ENCODE results near the gene RAPGEF4.

- no peak for TF ChIP-seq CTCF (IDR thresholded peaks at IDR 0.05; ENCODE audit: low read depth, low read length)
- no peak for TF ChIP-seq EZH2phosphoT487 (IDR thresholded peaks at IDR 0.05; ENCODE audit: low read depth)
Observed at GRCh38 chr2:172845028-172845630, 109.5 kb downstream of the RAPGEF4 start.
